NCI-H69 (cell line): ENCODE measurements around the gene RHBDL1.

Experiments used
- DNase-seq: peaks from one replicate; lab custom pipeline; 2025; lab: John Stamatoyannopoulos, UW

The RHBDL1 gene

DNA sequence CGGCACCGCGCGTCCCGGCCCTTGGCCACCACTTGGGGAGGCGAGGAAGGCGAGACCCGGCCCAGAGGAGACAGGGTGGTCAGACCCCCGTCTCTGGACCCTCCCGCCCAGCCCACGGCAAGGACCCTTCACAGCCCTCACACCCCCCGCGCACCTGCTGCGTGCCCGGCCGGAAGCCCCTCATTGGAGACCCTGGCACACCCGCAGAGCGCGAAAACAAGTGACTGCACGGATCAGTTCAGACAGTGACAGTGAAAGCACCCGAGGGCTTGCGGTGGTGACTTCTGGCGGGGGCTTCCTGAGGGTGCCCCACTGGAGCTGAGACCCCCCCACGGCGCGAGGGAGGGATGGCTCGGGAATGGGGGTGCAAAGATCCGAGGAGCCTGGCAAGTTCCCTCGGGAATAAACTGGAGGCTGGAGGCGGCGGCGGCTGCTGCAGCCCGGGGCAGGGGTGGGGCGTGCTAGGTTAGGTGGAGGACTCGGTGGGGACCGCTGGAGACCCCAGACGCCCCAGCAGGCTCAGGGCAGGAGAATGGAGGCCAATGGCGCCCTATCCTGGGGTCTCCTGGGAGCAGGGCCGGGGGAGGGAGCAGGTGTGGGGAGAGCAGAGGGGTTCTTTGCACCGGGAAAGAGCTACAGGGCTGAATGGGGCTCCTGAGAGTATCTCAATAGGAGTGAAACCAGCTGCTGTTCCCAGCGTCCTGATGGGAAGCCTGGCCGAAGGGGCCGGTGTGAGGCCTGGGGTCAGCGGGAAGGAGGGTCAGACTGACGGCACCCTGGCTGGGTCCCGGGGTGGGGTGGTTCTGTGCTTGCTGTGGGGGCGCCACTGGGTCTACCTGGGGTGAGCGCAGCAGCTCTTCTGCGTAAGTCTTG lies 31.0 kb downstream of the RHBDL1 start:
- peak; percentile 81 for DNase-seq

- peak; percentile 87 for DNase-seq
These were observed 31.6 kb downstream of the RHBDL1 start for GRCh38 chr16:707062-707538.

DNA sequence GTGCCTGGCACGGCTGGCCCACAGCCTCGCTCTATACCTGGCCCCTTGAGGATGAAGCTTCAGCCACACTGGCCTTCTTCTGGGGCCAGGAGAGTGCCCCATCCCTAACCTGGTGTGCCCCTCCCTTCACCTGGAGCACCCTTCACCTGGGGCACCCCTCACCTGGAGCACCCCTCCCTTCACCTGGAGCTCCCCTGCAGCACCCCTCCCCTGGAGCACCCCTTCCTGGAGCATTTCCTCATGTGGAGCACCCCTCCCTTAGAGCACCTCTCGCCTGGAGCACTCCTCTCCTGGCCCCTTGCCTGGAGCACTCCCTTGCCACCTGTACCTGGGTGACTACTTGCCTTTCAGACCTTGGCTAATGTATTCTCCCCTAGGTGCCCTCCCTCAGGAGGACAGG lies 32.5 kb downstream of the RHBDL1 start:
- DNase-seq: peak; percentile 40

GRCh38 chr16:708959-709358 lies 33.5 kb downstream of the RHBDL1 start:
- DNase-seq: no peak

DNA sequence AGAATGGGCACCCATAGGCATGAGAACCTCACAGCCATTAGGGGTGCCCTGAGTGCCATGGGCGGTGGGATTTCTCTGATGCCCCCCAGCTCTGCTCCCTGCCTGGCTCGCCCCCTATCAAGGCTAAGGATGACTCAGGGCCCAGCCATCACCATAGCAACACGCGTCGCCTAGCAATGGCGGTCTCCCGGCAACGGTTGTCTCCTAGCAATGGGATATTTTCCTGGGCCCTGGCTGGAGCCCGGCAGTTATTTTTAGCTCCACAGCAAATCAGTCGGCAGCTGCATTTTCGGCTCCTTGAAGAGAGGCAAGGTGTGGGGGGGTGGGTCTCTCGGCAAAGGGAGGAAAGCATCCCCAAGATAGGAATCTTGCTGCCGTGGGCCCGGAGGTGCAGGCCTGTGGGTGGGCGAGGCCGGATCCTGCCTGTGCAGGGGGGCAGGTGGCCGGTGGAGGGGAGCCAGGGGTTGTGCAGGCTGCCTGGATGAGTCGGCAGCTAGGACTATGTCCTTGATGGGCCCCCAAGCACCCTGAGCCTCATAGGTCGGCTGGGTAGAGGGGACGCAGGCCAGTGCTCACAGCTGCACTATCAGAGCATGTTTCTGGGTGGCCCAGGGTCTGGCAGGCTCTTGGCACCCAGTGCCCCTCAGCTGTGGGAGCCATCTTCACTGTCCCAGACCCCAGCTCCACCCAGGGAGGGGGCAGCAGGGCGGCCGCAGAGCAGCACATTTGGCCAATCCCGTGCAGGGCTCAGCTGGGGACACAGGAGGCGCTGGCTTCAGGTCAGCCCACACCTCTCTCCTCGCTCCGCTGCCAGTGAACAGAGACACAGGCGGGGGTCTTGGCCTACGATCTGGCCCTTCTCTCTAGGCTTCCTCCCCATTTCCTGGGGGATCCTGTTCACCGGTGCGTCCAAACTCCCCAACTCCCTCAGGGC lies 34.4 kb downstream of the RHBDL1 start:
- peak; percentile 98 for DNase-seq

DNA sequence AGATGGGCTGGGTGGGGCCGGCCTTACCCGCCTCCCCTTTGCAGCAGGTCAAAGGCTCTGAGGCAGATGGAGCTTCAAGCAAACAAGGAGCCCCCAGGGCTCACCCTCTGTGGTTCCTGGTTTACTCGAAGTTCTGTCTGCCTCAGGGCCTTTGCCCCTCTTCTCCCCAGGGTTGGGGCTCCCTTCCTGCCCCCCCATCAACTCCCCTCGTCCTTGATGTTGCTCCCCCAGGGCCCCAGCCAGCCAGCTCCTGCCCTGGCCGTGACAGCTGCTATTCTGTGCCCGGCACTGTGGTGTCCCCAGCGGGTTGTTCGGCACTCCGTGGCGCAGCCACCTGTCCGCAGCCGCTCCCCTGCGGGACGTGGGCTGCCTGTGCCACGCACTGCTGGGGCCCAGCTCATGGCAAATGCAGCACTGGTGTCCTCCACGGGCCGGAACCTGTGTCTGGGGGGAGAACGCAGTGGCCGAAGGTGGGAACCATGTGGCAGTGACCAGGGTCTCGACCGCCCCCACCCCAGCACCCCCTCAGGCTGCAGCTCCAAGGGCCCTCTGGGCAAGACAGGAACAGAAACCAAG lies 35.1 kb downstream of the RHBDL1 start:
- no peak for DNase-seq

DNA sequence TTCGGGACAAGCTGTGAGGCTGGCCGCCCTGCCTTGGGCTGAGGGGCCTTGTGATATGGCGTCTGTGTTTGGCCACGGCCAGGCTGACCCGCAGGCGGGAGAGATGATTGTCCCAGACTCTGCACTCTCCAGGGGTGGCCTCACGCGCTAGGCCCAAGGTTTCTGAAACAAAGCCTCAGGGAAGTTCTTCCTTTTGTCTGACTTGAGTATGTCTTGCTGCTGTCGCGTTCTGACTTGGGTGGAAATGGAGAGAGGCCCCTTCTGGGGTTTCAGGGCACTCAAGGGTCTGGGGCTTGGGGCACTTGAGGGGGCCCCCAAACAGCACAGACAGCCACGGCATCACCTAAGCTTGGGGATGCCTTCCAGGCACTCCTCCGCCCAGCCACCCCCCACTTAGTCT lies 35.6 kb downstream of the RHBDL1 start:
- DNase-seq: peak; percentile 71

- peak; percentile 88 for DNase-seq
These were observed 36.3 kb downstream of the RHBDL1 start for GRCh38 chr16:711548-712320.

GRCh38 chr16:712740-713250 lies 37.3 kb downstream of the RHBDL1 start:
- peak; percentile 85 for DNase-seq

DNA sequence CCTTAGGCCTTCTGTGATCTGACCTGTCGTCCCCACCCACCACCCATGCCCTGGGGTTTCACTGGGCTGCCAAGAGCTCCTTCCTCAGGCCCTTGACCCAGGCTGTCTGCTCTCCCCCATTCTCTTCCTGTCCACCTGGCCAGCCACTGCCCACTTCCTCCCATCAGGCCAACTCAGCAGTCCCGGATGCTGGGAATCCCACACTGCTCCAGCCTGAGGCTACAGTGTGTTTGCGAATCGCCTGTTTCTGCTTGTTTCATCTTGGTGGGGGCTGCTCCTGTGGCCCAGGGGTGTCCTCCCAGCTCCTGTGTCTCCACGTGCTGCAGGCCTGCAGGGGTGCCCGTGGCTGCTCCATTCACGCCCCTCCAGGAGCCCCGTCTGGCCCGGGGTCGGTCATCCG lies 38.6 kb downstream of the RHBDL1 start:
- DNase-seq: no peak

GRCh38 chr16:714558-715476 lies 39.3 kb downstream of the RHBDL1 start, which contains the start of gene METRN:
Gene METRN (plus strand): TSS chr16:715118. CDS start chr16:715290, 172 bp downstream.
- DNase-seq: peak; percentile 97

DNA sequence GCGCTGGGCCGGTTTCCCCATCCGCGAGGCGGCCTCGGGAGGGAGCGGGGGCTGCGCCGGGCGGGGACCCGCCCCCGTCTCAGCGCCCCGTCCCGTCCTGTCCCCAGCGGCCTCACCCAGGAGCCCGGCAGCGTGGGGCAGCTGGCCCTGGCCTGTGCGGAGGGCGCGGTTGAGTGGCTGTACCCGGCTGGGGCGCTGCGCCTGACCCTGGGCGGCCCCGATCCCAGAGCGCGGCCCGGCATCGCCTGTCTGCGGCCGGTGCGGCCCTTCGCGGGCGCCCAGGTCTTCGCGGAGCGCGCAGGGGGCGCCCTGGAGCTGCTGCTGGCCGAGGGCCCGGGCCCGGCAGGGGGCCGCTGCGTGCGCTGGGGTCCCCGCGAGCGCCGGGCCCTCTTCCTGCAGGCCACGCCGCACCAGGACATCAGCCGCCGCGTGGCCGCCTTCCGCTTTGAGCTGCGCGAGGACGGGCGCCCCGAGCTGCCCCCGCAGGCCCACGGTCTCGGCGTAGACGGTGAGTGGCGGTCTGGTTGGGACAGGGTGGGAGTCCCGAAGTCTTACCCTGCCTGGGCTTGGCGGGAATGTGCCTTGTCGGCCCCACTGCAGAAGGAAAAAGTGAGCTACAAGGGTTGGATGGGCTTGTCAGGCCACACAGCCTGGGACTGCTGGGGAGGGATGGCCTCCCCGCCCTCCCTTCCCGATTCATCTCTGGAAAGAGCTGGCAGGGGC lies 40.2 kb downstream of the RHBDL1 start:
- peak; percentile 83 for DNase-seq

DNA sequence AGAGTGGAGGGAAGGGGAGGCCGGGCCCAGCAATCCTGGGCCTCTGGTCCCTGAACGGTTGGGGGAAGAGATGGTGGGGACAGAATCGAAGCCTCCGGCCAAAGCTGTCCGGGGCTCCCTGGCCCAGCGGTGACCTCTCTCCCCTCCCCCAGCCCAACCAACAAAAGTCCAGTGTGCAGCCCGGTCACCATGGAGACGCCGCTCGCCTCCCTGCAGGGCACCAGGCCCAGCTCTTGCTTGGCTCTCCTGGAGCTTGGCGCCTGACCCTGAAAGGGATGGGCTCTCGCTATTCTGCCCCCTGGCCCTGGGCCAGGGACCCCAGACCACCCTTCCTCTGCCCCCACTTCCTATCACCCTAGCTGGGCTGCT lies 40.7 kb downstream of the RHBDL1 start:
- peak; percentile 79 for DNase-seq

DNA sequence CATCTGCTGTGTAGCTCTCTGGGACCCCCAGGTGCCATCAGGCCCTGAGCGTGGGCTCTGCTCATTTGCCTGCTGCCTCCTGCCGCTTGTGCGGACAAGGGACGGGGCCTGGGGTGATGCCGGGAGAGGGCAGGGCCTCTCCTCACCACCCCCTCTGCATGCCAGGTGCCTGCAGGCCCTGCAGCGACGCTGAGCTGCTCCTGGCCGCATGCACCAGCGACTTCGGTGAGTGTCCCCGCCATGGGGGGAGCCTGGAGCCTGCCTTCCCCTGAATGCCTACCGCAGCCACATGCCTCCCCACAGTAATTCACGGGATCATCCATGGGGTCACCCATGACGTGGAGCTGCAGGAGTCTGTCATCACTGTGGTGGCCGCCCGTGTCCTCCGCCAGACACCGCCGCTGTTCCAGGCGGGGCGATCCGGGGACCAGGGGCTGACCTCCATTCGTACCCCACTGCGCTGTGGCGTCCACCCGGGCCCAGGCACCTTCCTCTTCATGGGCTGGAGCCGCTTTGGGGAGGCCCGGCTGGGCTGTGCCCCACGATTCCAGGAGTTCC lies 41.4 kb downstream of the RHBDL1 start:
- peak; percentile 54 for DNase-seq

DNA sequence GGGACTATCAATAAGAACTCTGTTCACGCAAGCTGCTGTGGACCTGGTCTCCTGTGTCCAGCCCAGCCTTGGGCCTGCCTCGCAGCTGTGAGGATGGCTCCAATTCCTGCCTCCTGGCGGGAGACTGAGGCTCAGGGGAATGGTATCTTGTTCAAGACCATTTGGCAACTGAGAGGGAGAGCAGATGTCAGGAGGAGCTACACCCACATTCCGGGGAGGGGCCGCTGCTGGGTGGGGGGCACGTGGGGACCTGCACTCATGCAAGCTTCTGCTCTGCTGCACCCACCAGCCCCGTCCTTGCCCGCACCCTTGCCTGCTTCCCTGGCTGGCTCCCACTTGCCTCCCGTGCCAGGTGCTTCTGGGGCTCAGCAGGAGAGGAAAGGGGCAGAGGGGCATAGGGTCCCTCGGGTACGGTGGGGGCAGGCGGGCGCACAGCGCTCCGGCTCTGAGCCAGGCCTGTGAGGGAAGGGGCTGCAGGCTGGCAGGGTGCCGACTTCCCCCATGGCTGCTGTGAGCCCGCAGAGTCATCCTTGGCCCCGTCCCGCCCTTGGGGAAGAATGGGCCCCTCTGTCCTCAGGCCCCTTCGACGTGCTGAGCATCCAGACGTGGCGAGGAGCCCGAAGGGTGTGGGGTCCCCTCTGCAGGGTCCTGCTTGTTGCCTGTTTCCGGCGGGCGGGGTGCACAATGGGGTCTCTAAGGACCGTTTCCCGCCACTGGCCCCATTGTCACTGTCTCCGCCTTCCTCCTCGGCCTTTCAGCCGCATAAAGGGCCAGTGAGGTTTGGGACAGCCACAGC lies 42.2 kb downstream of the RHBDL1 start:
- no peak for DNase-seq

GRCh38 chr16:718389-718788 lies 42.9 kb downstream of the RHBDL1 start:
- DNase-seq: no peak

GRCh38 chr16:718922-719321 lies 43.5 kb downstream of the RHBDL1 start:
- peak; percentile 46 for DNase-seq

GRCh38 chr16:719815-720446 lies 44.5 kb downstream of the RHBDL1 start:
- peak; percentile 85 for DNase-seq
